ENCODE data around the gene LEMD2.

- TF ChIP-seq CTCF (IDR thresholded peaks at IDR 0.05; ENCODE audit: low read length) = no peak
- TF ChIP-seq EZH2 (IDR thresholded peaks at IDR 0.05; ENCODE audit: borderline replicate concordance, low read length) = no peak
These were observed 14.7 kb upstream of the LEMD2 start, which contains the start of gene MLN for GRCh38 chr6:33803571-33804053.

Data from OCI-LY1 (cell line).